GM23338 (cell line): ENCODE measurements around the gene FOXC2. TPM values are rescaled to one million over a fixed set of nuclear protein-coding genes. Genes with fewer than 3 reads are reported as not detected.

Source experiments
- ATAC-seq: fragments of 200-7000 bp; cut with Tn5 transposase; 3 replicates; pipeline ENCODE4 v1.9.1; 2020
- DNase-seq: peaks from one replicate; pipeline ENCODE4 v3.0.0-alpha.2; 2015; ENCODE audit warnings: low spot score
- H2AFZ ChIP-seq: fragments of 200-600 bp; sonication (generic); 2 replicates; pipeline ENCODE4 v1.8.0; 2016; ENCODE audit warnings: antibody characterized with exemption, mild to moderate bottlenecking, moderate library complexity
- H3F3A ChIP-seq: fragments of 200-600 bp; sonication (generic); replicated peaks from 2 replicates; pipeline ENCODE4 v1.8.0; 2017; ENCODE audit warnings: antibody characterized with exemption, mixed run types, low read depth
- H3K27ac ChIP-seq: fragments of 200-600 bp; sonication (generic); 2 replicates; pipeline ENCODE4 v1.6.1; 2016; ENCODE audit warnings: low read depth
- H3K27me3 ChIP-seq: fragments of 200-600 bp; sonication (generic); 2 replicates; pipeline ENCODE4 v1.8.0; 2016; ENCODE audit warnings: mild to moderate bottlenecking, mixed run types, moderate library complexity; ENCODE audit not compliant: insufficient read depth
- H3K36me3 ChIP-seq: fragments of 200-600 bp; sonication (generic); 2 replicates; pipeline ENCODE4 v1.8.0; 2016; ENCODE audit warnings: mild to moderate bottlenecking; ENCODE audit not compliant: insufficient read depth
- H3K4me1 ChIP-seq: fragments of 200-600 bp; sonication (generic); 2 replicates; pipeline ENCODE4 v1.8.0; 2016; ENCODE audit warnings: mild to moderate bottlenecking, moderate library complexity; ENCODE audit not compliant: insufficient read depth
- H3K4me2 ChIP-seq: fragments of 200-600 bp; sonication (generic); 2 replicates; pipeline ENCODE4 v1.7.1; 2017; ENCODE audit warnings: mixed run types
- H3K4me3 ChIP-seq: fragments of 200-600 bp; sonication (generic); 2 replicates; pipeline ENCODE4 v1.6.1; 2016; ENCODE audit warnings: mixed run types
- H3K79me2 ChIP-seq: fragments of 200-600 bp; sonication (generic); replicated peaks from 2 replicates; pipeline ENCODE4 v1.8.0; 2017; ENCODE audit warnings: mild to moderate bottlenecking; ENCODE audit not compliant: insufficient read depth
- H3K9me2 ChIP-seq: fragments of 200-600 bp; sonication (generic); 2 replicates; pipeline ENCODE4 v1.8.0; 2017; ENCODE audit not compliant: insufficient read depth
- H4K20me1 ChIP-seq: fragments of 200-600 bp; sonication (generic); replicated peaks from 2 replicates; pipeline ENCODE4 v1.8.0; 2017; ENCODE audit warnings: mild to moderate bottlenecking; ENCODE audit not compliant: insufficient read depth
- H3K27ac Mint-ChIP-seq: 2 replicates; pipeline ENCODE4 v1.8.0; 2020; ENCODE audit warnings: inconsistent platforms, mild to moderate bottlenecking, moderate library complexity, mixed read lengths
- H3K27me3 Mint-ChIP-seq: 3 replicates; pipeline ENCODE4 v1.8.0; 2022; ENCODE audit warnings: low read depth, mild to moderate bottlenecking, moderate library complexity, mixed read lengths, inconsistent platforms; ENCODE audit not compliant: insufficient read depth, poor library complexity
- H3K36me3 Mint-ChIP-seq: 3 replicates; pipeline ENCODE4 v1.8.0; 2021; ENCODE audit warnings: low read depth, mild to moderate bottlenecking, inconsistent platforms, moderate library complexity, mixed read lengths
- H3K4me1 Mint-ChIP-seq: 3 replicates; pipeline ENCODE4 v1.8.0; 2020; ENCODE audit warnings: mild to moderate bottlenecking, inconsistent platforms, mixed read lengths
- H3K4me3 Mint-ChIP-seq: 3 replicates; pipeline ENCODE4 v1.8.0; 2021; ENCODE audit warnings: moderate library complexity, mild to moderate bottlenecking, inconsistent platforms, mixed read lengths
- H3K9me3 Mint-ChIP-seq: 3 replicates; pipeline ENCODE4 v1.8.0; 2020; ENCODE audit warnings: moderate library complexity, mild to moderate bottlenecking, inconsistent platforms, mixed read lengths
- CREB1 ChIP-seq: fragments of 250-450 bp; sonication (Bioruptor Pico); IDR thresholded peaks from 2 replicates; pipeline ENCODE4 v1.5.0; 2020; ENCODE audit warnings: low read depth, mild to moderate bottlenecking, moderate library complexity
- EZH2 ChIP-seq: fragments of 200-600 bp; sonication (generic); IDR thresholded peaks from one replicate; pipeline ENCODE4 v1.8.0; 2017; ENCODE audit warnings: antibody characterized with exemption, mild to moderate bottlenecking, low read depth; ENCODE audit not compliant: unreplicated experiment
- JUNB ChIP-seq: IDR thresholded peaks from one replicate; pipeline ENCODE4 v1.6.1; 2016; ENCODE audit warnings: antibody characterized with exemption; ENCODE audit not compliant: unreplicated experiment
- NANOG ChIP-seq: IDR thresholded peaks from 2 replicates; pipeline ENCODE4 v1.6.1; 2016; ENCODE audit warnings: antibody characterized with exemption, borderline replicate concordance
- POLR2AphosphoS5 ChIP-seq: IDR thresholded peaks from 2 replicates; pipeline ENCODE4 v1.6.1; 2016; ENCODE audit warnings: antibody characterized with exemption, low read depth
- STAT1 ChIP-seq: IDR thresholded peaks from one replicate; pipeline ENCODE4 v1.6.1; 2016; ENCODE audit warnings: antibody characterized with exemption; ENCODE audit not compliant: unreplicated experiment
- ZNF114 ChIP-seq: fragments of 250-450 bp; sonication (Bioruptor Pico); IDR thresholded peaks from 2 replicates; pipeline ENCODE4 v1.5.0; 2020; ENCODE audit warnings: mild to moderate bottlenecking, moderate library complexity
- ZNF331 ChIP-seq: fragments of 250-450 bp; sonication (Bioruptor Pico); IDR thresholded peaks from 2 replicates; pipeline ENCODE4 v1.5.0; 2020; ENCODE audit warnings: low read depth, mild to moderate bottlenecking, moderate library complexity
- polyA plus RNA-seq: library from polyadenylated mRNA; unstranded; fragments of >200 nt; fragmentation: Nextera tagmentation; extraction: Ambion mirVana; gene quantifications from 2 replicates; pipeline ENCODE4 v1.2.1, GENCODE V29; 2016
- total RNA-seq: library from RNA; depleted of rRNA; stranded (reverse); fragments of >200 nt; shearing (Covaris generic); gene quantifications from 2 replicates; pipeline ENCODE4 v1.2.3, GENCODE V29; 2014
- TF ChIP-seq, protein P1 (sequence below): IDR thresholded peaks from one replicate; pipeline ENCODE4 v1.6.1; 2018; ENCODE audit warnings: antibody characterized with exemption; ENCODE audit not compliant: unreplicated experiment
- TF ChIP-seq, protein P2 (sequence below): fragments of 250-450 bp; sonication (Bioruptor Pico); IDR thresholded peaks from 2 replicates; pipeline ENCODE4 v1.5.0; 2020; ENCODE audit warnings: mild to moderate bottlenecking, moderate library complexity
- TF ChIP-seq, protein P3 (sequence below), 2 experiments: fragments of 200-600 bp in 1 of 2; sonication (generic) in 1 of 2; conservative IDR thresholded peaks; 2 replicates each; pipeline versions ENCODE4 v1.5.1 to v1.6.1; 2016 to 2017; ENCODE audit warnings: antibody characterized with exemption in 2 of 2, low read depth in 2 of 2, mild to moderate bottlenecking in 2 of 2, moderate library complexity in 1 of 2
- TF ChIP-seq, protein P4 (sequence below): IDR thresholded peaks from 2 replicates; pipeline ENCODE4 v1.6.1; 2016; ENCODE audit warnings: antibody characterized with exemption

FOXC2 gene
- total and polyA plus RNA-seq, 2 experiments from 2014 or later: 0.16 TPM; not detected in 1

DNA sequence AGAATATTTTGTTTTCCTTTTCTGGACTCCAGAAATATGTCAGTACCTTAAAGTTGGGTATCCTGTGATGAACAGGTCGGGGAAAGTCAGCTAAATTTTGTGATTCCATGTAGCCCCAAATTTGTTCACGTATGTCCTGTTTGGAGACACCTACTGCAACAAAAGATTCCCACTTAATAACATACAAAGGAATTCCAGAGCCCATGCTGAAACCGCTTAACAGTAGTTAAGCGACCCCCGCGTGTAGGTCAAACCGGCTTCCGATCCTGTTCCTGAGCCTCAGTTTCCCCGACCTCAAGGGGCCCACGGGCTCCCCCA lies 12.1 kb upstream of the FOXC2 start:
- H3K36me3 ChIP-seq: peaks cover 4% of the 10 kb centered on the region; the same call in 1 of the 2 replicates
- Mint-ChIP-seq H3K27me3 (peaks cover 12% of the 10 kb centered on the region), H3K4me3 (peak overlapping the region; percentile 94), H3K9me3 (peaks cover 5% of the 10 kb centered on the region; the same call in 1 of the 3 replicates), H3K4me1 (peaks cover 6% of the 10 kb centered on the region), H3K27ac (peak overlapping the region; percentile 97), H3K36me3 (peaks cover 6% of the 10 kb centered on the region; the same call in 2 of the 3 replicates)
- ATAC-seq: peak; percentile 12; the same call in 2 of the 3 replicates
- H2AFZ ChIP-seq: peak overlapping the region; percentile 93; the same call in 1 of the 2 replicates
- peaks cover 2% of the 10 kb centered on the region; the same call in 1 of the 2 replicates for H3K9me2 ChIP-seq
- H3K27ac ChIP-seq: peak overlapping the region; percentile 50; the same call in 1 of the 2 replicates
- no peaks in the 10 kb centered on the region for H4K20me1 ChIP-seq
- H3K79me2 ChIP-seq: no peaks in the 10 kb centered on the region
- H3K4me1 ChIP-seq: no peaks in the 10 kb centered on the region
- no peak for DNase-seq
- H3K4me3 ChIP-seq: peak overlapping the region; percentile 88
- peak overlapping the region; percentile 87 for H3K4me2 ChIP-seq
- H3K27me3 ChIP-seq: no peaks in the 10 kb centered on the region
- TF ChIP-seq NANOG (no peak), JUNB (no peak), ZNF331 (no peak), ZNF114 (no peak), EZH2 (no peak), CREB1 (CRISPR knock-in tag) (no peak), STAT1 (no peak), POLR2AphosphoS5 (no peak)
- TF ChIP-seq, protein P1, sequence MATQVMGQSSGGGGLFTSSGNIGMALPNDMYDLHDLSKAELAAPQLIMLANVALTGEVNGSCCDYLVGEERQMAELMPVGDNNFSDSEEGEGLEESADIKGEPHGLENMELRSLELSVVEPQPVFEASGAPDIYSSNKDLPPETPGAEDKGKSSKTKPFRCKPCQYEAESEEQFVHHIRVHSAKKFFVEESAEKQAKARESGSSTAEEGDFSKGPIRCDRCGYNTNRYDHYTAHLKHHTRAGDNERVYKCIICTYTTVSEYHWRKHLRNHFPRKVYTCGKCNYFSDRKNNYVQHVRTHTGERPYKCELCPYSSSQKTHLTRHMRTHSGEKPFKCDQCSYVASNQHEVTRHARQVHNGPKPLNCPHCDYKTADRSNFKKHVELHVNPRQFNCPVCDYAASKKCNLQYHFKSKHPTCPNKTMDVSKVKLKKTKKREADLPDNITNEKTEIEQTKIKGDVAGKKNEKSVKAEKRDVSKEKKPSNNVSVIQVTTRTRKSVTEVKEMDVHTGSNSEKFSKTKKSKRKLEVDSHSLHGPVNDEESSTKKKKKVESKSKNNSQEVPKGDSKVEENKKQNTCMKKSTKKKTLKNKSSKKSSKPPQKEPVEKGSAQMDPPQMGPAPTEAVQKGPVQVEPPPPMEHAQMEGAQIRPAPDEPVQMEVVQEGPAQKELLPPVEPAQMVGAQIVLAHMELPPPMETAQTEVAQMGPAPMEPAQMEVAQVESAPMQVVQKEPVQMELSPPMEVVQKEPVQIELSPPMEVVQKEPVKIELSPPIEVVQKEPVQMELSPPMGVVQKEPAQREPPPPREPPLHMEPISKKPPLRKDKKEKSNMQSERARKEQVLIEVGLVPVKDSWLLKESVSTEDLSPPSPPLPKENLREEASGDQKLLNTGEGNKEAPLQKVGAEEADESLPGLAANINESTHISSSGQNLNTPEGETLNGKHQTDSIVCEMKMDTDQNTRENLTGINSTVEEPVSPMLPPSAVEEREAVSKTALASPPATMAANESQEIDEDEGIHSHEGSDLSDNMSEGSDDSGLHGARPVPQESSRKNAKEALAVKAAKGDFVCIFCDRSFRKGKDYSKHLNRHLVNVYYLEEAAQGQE: no peak
- TF ChIP-seq, protein P2, sequence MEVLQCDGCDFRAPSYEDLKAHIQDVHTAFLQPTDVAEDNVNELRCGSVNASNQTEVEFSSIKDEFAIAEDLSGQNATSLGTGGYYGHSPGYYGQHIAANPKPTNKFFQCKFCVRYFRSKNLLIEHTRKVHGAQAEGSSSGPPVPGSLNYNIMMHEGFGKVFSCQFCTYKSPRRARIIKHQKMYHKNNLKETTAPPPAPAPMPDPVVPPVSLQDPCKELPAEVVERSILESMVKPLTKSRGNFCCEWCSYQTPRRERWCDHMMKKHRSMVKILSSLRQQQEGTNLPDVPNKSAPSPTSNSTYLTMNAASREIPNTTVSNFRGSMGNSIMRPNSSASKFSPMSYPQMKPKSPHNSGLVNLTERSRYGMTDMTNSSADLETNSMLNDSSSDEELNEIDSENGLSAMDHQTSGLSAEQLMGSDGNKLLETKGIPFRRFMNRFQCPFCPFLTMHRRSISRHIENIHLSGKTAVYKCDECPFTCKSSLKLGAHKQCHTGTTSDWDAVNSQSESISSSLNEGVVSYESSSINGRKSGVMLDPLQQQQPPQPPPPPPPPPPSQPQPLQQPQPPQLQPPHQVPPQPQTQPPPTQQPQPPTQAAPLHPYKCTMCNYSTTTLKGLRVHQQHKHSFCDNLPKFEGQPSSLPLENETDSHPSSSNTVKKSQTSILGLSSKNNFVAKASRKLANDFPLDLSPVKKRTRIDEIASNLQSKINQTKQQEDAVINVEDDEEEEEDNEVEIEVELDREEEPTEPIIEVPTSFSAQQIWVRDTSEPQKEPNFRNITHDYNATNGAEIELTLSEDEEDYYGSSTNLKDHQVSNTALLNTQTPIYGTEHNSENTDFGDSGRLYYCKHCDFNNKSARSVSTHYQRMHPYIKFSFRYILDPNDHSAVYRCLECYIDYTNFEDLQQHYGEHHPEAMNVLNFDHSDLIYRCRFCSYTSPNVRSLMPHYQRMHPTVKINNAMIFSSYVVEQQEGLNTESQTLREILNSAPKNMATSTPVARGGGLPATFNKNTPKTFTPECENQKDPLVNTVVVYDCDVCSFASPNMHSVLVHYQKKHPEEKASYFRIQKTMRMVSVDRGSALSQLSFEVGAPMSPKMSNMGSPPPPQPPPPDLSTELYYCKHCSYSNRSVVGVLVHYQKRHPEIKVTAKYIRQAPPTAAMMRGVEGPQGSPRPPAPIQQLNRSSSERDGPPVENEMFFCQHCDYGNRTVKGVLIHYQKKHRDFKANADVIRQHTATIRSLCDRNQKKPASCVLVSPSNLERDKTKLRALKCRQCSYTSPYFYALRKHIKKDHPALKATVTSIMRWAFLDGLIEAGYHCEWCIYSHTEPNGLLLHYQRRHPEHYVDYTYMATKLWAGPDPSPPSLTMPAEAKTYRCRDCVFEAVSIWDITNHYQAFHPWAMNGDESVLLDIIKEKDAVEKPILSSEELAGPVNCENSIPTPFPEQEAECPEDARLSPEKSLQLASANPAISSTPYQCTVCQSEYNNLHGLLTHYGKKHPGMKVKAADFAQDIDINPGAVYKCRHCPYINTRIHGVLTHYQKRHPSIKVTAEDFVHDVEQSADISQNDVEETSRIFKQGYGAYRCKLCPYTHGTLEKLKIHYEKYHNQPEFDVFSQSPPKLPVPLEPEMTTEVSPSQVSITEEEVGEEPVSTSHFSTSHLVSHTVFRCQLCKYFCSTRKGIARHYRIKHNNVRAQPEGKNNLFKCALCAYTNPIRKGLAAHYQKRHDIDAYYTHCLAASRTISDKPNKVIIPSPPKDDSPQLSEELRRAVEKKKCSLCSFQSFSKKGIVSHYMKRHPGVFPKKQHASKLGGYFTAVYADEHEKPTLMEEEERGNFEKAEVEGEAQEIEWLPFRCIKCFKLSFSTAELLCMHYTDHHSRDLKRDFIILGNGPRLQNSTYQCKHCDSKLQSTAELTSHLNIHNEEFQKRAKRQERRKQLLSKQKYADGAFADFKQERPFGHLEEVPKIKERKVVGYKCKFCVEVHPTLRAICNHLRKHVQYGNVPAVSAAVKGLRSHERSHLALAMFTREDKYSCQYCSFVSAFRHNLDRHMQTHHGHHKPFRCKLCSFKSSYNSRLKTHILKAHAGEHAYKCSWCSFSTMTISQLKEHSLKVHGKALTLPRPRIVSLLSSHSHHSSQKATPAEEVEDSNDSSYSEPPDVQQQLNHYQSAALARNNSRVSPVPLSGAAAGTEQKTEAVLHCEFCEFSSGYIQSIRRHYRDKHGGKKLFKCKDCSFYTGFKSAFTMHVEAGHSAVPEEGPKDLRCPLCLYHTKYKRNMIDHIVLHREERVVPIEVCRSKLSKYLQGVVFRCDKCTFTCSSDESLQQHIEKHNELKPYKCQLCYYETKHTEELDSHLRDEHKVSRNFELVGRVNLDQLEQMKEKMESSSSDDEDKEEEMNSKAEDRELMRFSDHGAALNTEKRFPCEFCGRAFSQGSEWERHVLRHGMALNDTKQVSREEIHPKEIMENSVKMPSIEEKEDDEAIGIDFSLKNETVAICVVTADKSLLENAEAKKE (CRISPR knock-in tag): no peak
- TF ChIP-seq, protein P3, sequence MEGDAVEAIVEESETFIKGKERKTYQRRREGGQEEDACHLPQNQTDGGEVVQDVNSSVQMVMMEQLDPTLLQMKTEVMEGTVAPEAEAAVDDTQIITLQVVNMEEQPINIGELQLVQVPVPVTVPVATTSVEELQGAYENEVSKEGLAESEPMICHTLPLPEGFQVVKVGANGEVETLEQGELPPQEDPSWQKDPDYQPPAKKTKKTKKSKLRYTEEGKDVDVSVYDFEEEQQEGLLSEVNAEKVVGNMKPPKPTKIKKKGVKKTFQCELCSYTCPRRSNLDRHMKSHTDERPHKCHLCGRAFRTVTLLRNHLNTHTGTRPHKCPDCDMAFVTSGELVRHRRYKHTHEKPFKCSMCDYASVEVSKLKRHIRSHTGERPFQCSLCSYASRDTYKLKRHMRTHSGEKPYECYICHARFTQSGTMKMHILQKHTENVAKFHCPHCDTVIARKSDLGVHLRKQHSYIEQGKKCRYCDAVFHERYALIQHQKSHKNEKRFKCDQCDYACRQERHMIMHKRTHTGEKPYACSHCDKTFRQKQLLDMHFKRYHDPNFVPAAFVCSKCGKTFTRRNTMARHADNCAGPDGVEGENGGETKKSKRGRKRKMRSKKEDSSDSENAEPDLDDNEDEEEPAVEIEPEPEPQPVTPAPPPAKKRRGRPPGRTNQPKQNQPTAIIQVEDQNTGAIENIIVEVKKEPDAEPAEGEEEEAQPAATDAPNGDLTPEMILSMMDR (conservative IDR thresholded peaks at IDR 0.05; ENCODE audit: low read depth in 2 of 2): no peak
- TF ChIP-seq, protein P4, sequence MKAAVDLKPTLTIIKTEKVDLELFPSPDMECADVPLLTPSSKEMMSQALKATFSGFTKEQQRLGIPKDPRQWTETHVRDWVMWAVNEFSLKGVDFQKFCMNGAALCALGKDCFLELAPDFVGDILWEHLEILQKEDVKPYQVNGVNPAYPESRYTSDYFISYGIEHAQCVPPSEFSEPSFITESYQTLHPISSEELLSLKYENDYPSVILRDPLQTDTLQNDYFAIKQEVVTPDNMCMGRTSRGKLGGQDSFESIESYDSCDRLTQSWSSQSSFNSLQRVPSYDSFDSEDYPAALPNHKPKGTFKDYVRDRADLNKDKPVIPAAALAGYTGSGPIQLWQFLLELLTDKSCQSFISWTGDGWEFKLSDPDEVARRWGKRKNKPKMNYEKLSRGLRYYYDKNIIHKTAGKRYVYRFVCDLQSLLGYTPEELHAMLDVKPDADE: no peak
- no peaks in the 10 kb centered on the region for H3F3A ChIP-seq
